LNCaP clone FGC (cell line): ENCODE measurements around the gene PITPNM3.

Experiments
- DNase-seq: peaks from one replicate; pipeline ENCODE4 v3.0.0-alpha.2; 2011; ENCODE audit warnings: low read depth
- H3K4me3 ChIP-seq: 2 replicates; pipeline ENCODE4 v1.5.1; 2011; ENCODE audit warnings: mild to moderate bottlenecking, low read depth, low read length, control low read depth
- CTCF ChIP-seq: IDR thresholded peaks from 2 replicates; pipeline ENCODE4 v1.5.1; 2012; ENCODE audit warnings: mild to moderate bottlenecking; ENCODE audit not compliant: control insufficient read depth, insufficient read depth; ENCODE audit errors: extremely low read depth

Gene PITPNM3

GRCh38 chr17:6435051-6435450 lies 121.3 kb downstream of the PITPNM3 start, which contains the start of gene AIPL1:
Gene AIPL1 (minus strand): TSS chr17:6435121. CDS start chr17:6435104, 17 bp downstream.
- no peak for DNase-seq
- H3K4me3 ChIP-seq = no peak within 1 kb of the TSS
- no peak for TF ChIP-seq CTCF

GRCh38 chr17:6430769-6431168 lies 125.6 kb downstream of the PITPNM3 start:
- no peak for TF ChIP-seq CTCF
- DNase-seq = no peak
- no peak overlapping the region for H3K4me3 ChIP-seq

DNA sequence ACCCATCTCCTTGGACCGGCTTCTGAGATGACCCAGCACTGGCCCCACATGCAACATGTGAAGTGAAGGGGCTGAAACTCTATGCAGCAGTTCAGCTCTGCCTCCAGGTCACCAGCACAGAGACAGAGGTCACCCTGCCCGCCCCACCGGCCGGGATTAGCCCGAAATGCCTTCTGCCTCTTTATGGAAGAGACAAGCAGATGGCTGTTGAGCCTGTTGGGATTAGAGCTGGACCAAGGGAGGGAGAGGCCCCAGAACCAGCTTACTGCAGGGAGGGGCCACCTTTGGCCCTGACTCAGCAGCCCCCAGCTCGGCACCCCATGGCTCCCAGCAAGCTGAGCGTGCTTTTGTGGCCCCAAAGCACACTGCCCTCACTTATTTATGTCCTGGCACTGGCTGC lies 127.1 kb downstream of the PITPNM3 start:
- no peak for TF ChIP-seq CTCF
- H3K4me3 ChIP-seq = no peak overlapping the region
- no peak for DNase-seq

GRCh38 chr17:6428207-6428965 lies 128.0 kb downstream of the PITPNM3 start:
- no peak for TF ChIP-seq CTCF
- no peak for DNase-seq
- H3K4me3 ChIP-seq = no peak overlapping the region

DNA sequence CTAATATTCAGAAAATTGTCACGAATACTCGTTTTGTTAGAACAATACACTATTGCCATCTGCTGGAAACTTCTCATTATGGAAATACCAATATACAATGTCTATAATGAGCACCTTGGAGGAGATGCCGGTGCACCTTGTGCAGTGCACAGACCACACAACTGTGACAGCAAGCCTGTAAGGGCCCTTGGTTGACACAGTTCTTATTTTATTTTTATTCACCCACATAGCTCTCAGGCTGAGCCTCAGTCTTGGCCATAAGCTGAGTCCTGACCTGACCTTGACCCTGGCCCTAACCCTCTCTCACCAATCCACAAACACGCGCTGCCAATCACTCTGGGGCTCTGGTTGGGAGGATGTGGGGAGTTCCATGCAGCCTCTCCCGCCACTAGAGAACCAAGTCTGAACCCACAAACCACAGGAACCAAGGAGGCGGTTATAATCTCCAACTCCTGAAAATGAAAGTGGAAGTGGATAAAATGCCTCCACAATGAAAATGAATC lies 129.0 kb downstream of the PITPNM3 start:
- DNase-seq = no peak
- peak; percentile 23; the same call in 1 of the 2 replicates for TF ChIP-seq CTCF
- no peak overlapping the region for H3K4me3 ChIP-seq

DNA sequence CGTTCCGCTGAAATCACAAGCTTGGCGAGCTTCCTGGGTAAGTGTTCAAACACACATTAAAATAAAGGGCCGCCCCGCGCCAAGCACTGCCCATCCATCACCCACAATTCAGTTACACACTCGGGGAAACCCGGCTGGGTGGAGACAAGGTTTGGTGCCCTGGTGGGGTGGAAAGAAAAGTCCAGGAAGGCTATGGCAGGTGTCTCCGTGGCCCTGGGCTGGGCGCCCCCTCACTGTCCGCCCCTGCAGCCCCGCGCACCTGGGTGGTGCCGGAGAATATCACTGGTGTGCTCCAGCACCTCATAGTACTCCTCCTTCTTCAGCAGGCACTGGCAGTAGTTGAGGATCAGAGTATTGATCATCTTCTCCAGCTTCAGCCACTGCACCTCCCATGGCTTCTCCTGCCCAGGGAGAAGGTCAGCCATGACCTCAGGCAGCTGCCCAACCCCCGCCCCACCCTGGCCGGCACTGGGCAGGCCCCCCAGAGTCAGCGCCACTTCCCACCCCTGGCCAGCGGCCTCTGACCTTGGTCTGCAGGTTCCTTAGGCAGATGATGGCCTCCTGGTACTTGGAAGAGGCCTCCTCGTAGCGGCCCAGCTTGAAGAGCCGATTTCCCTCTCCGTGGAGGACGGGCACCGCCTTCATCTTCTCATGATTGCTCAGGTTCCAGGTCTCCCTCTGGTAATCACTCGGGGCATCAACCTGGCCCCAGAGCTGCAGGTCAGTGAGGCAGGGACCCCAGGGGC lies 129.8 kb downstream of the PITPNM3 start:
- no peak for DNase-seq
- no peak overlapping the region for H3K4me3 ChIP-seq
- TF ChIP-seq CTCF = no peak
